Measurements from ENCODE around the gene TBC1D22A. TPM values are rescaled to one million over a fixed set of nuclear protein-coding genes. Genes with fewer than 3 reads are reported as not detected.

TBC1D22A gene
- total and polyA plus RNA-seq, 2 experiments from 2014 or later, result 9.6 to 13.3 TPM

- Histone ChIP-seq H3K27ac (ENCODE audit: low read depth) (no peak overlapping the region), H3F3A (replicated peaks; ENCODE audit: low read depth) (no peaks in the 10 kb centered on the region), H3K36me3 (ENCODE audit: insufficient read depth) (no peaks in the 10 kb centered on the region), H4K20me1 (replicated peaks; ENCODE audit: insufficient read depth) (no peaks in the 10 kb centered on the region; the same call in 1 of the 2 replicates), H3K27me3 (ENCODE audit: insufficient read depth) (no peaks in the 10 kb centered on the region), H3K4me3 (no peak overlapping the region), H3K4me2 (no peak overlapping the region), H3K4me1 (ENCODE audit: insufficient read depth) (no peaks in the 10 kb centered on the region; the same call in 1 of the 2 replicates), H3K9me2 (ENCODE audit: insufficient read depth) (no peaks in the 10 kb centered on the region), H2AFZ (no peak overlapping the region), H3K79me2 (replicated peaks; ENCODE audit: insufficient read depth) (no peaks in the 10 kb centered on the region)
- Mint-ChIP-seq H3K4me3 (no peak overlapping the region), H3K36me3 (ENCODE audit: low read depth) (no peaks in the 10 kb centered on the region), H3K27ac (no peak overlapping the region), H3K27me3 (ENCODE audit: insufficient read depth, low read depth, poor library complexity) (peaks cover 8% of the 10 kb centered on the region), H3K4me1 (peaks cover 30% of the 10 kb centered on the region), H3K9me3 (no peaks in the 10 kb centered on the region)
- no peak for DNase-seq (ENCODE audit: low spot score)
- ATAC-seq, result no peak
- TF ChIP-seq ZNF331 (CRISPR knock-in tag; IDR thresholded peaks at IDR 0.05; ENCODE audit: low read depth) (no peak), ETS1 (IDR thresholded peaks at IDR 0.05) (no peak), ZNF114 (CRISPR knock-in tag; IDR thresholded peaks at IDR 0.05) (no peak), STAT1 (IDR thresholded peaks at IDR 0.05; ENCODE audit: unreplicated experiment) (no peak), NANOG (IDR thresholded peaks at IDR 0.05; ENCODE audit: borderline replicate concordance) (no peak), EZH2 (IDR thresholded peaks at IDR 0.05; ENCODE audit: low read depth, unreplicated experiment) (no peak), ZNF462 (CRISPR knock-in tag; IDR thresholded peaks at IDR 0.05) (no peak), CREB1 (CRISPR knock-in tag; IDR thresholded peaks at IDR 0.05; ENCODE audit: low read depth) (no peak), CTCF (conservative IDR thresholded peaks at IDR 0.05; ENCODE audit: low read depth in 2 of 2) (no peak), POLR2AphosphoS5 (IDR thresholded peaks at IDR 0.05; ENCODE audit: low read depth) (no peak), EZH2phosphoT487 (IDR thresholded peaks at IDR 0.05; ENCODE audit: unreplicated experiment) (no peak), REST (IDR thresholded peaks at IDR 0.05; ENCODE audit: unreplicated experiment) (no peak), JUNB (IDR thresholded peaks at IDR 0.05; ENCODE audit: unreplicated experiment) (no peak)
Measured at GRCh38 chr22:46905834-46906233, 143.4 kb downstream of the TBC1D22A start.
